Measurements from ENCODE around the gene SHISA8. TPM values are rescaled to one million over a fixed set of nuclear protein-coding genes. Genes with fewer than 3 reads are reported as not detected.
A peak's percentile ranks its signal among the peaks of the same experiment; 100 is the strongest.

The SHISA8 gene
- total RNA-seq, 4 donors from 2014 or later = 0.30 TPM; not detected in 3

- Histone ChIP-seq H3K4me3 (no peak overlapping the region), H3K27me3 (peaks cover 12 to 56% of the 10 kb centered on the region in 2 donors), H3K4me1 (peaks cover 0 to 31% of the 10 kb centered on the region in 2 donors), H3K9me3 (no peaks in the 10 kb centered on the region), H3K27ac (no peak overlapping the region), H3K36me3 (no peaks in the 10 kb centered on the region)
- intact Hi-C loops (cut with DNase I; ENCODE audit: low total_unique reads) = no loop called here
- TF ChIP-seq CTCF (IDR thresholded peaks at IDR 0.05) (no peak), POLR2A (IDR thresholded peaks at IDR 0.05) (no peak)
- DNase-seq = no peak
Observed at GRCh38 chr22:41912338-41913039, 2.4 kb downstream of the SHISA8 start.

GRCh38 chr22:41911001-41911611 lies 3.8 kb downstream of the SHISA8 start:
- Histone ChIP-seq H3K9me3 (no peaks in the 10 kb centered on the region), H3K27me3 (peaks cover 12 to 45% of the 10 kb centered on the region in 2 donors), H3K36me3 (no peaks in the 10 kb centered on the region), H3K27ac (no peak overlapping the region), H3K4me1 (peaks cover 0 to 31% of the 10 kb centered on the region in 2 donors), H3K4me3 (no peak overlapping the region)
- intact Hi-C loops (cut with DNase I; ENCODE audit: low total_unique reads) = no loop called here
- TF ChIP-seq CTCF (IDR thresholded peaks at IDR 0.05) = no peak
- TF ChIP-seq POLR2A (IDR thresholded peaks at IDR 0.05) = no peak
- no peak for DNase-seq

- H3K27ac ChIP-seq = no peak overlapping the region
- peak overlapping the region in 1 of 2 donors; percentile 21 for H3K4me3 ChIP-seq
- H3K4me1 ChIP-seq = peaks cover 0 to 29% of the 10 kb centered on the region in 2 donors
- intact Hi-C loops (cut with DNase I; ENCODE audit: low total_unique reads) = no loop called here
- H3K36me3 ChIP-seq = no peaks in the 10 kb centered on the region
- TF ChIP-seq POLR2A (IDR thresholded peaks at IDR 0.05) = no peak
- TF ChIP-seq CTCF (IDR thresholded peaks at IDR 0.05) = no peak
- no peaks in the 10 kb centered on the region for H3K9me3 ChIP-seq
- DNase-seq = no peak
- H3K27me3 ChIP-seq = peaks cover 12 to 37% of the 10 kb centered on the region in 2 donors
Observed at GRCh38 chr22:41910050-41911000, 4.5 kb downstream of the SHISA8 start.

GRCh38 chr22:41909310-41910049 lies 5.4 kb downstream of the SHISA8 start:
- Histone ChIP-seq H3K4me1 (peaks cover 0 to 20% of the 10 kb centered on the region in 2 donors), H3K27me3 (peaks cover 12 to 34% of the 10 kb centered on the region in 2 donors), H3K36me3 (no peaks in the 10 kb centered on the region), H3K27ac (no peak overlapping the region), H3K4me3 (peak overlapping the region in 1 of 2 donors; percentile 21), H3K9me3 (no peaks in the 10 kb centered on the region)
- intact Hi-C loops (cut with DNase I; ENCODE audit: low total_unique reads) = no loop called here
- no peak for DNase-seq
- no peak for TF ChIP-seq POLR2A (IDR thresholded peaks at IDR 0.05)
- no peak for TF ChIP-seq CTCF (IDR thresholded peaks at IDR 0.05)
